CD4-positive, alpha-beta T cell treated with Interferon alpha-2 for 1 hour (primary cell): ENCODE results near the gene PRKCZ.

ENCODE experiments used
- DNase-seq, 2 donors: peaks; one replicate each; pipeline ENCODE4 v3.0.0-alpha.2; 2020 to 2022

PRKCZ gene

GRCh38 chr1:2025491-2025981 lies 24.7 kb upstream of the PRKCZ start:
- peak in 1 of 2 donors; percentile 20 for DNase-seq

GRCh38 chr1:2027961-2028583 lies 22.1 kb upstream of the PRKCZ start:
- DNase-seq, result no peak

- DNase-seq, result no peak
These were observed 21.2 kb upstream of the PRKCZ start for GRCh38 chr1:2028870-2029560.

GRCh38 chr1:2029561-2029960 lies 20.6 kb upstream of the PRKCZ start:
- DNase-seq, result no peak

- no peak for DNase-seq
These were observed 19.9 kb upstream of the PRKCZ start for GRCh38 chr1:2030076-2030871.

GRCh38 chr1:2031546-2032540 lies 18.4 kb upstream of the PRKCZ start:
- DNase-seq, result no peak

- no peak for DNase-seq
These were observed 17.5 kb upstream of the PRKCZ start for GRCh38 chr1:2032737-2033136.

- no peak for DNase-seq
These were observed 17.0 kb upstream of the PRKCZ start for GRCh38 chr1:2033165-2033564.

GRCh38 chr1:2036287-2036686 lies 13.9 kb upstream of the PRKCZ start:
- no peak for DNase-seq

- no peak for DNase-seq
These were observed 12.8 kb upstream of the PRKCZ start for GRCh38 chr1:2037314-2037979.

GRCh38 chr1:2038229-2038628 lies 12.0 kb upstream of the PRKCZ start:
- DNase-seq, result no peak

- DNase-seq, result no peak
These were observed 11.0 kb upstream of the PRKCZ start for GRCh38 chr1:2039251-2039650.

- DNase-seq, result no peak
These were observed 8.9 kb upstream of the PRKCZ start for GRCh38 chr1:2041305-2041704.

GRCh38 chr1:2041887-2042286 lies 8.3 kb upstream of the PRKCZ start:
- no peak for DNase-seq

GRCh38 chr1:2042830-2043773 lies 7.1 kb upstream of the PRKCZ start:
- no peak for DNase-seq

- no peak for DNase-seq
These were observed 6.3 kb upstream of the PRKCZ start for GRCh38 chr1:2043886-2044285.

- peak; percentile 69 to 86 for DNase-seq
These were observed 5.5 kb upstream of the PRKCZ start for GRCh38 chr1:2044510-2045319.

- DNase-seq, result no peak
These were observed 4.6 kb upstream of the PRKCZ start for GRCh38 chr1:2045468-2046173.
